ENCODE results near the gene KCNF1.

The KCNF1 gene

DNA sequence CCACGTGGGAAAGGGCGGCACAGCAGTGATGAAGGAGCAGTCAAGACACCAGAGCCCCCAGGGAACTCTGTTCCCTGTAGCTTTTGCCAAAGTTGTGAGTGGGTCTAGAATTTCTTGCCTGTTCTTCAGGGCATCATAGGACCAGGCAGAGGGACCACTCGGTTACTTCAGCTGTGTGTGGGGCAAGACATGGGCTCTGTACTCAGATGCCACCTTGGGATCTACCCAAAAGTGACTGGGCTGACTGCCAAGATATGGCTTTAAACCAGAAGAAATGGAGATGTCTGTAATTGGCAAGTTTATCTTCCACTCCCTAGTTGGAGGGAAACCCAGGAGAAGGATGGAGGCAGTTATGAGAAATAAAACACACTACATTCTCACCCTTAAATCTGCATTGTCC lies 29.6 kb downstream of the KCNF1 start:
- Histone ChIP-seq H3K36me3 (replicated peaks) (no peaks in the 10 kb centered on the region), H3K9me3 (no peaks in the 10 kb centered on the region), H3K4me1 (no peaks in the 10 kb centered on the region), H3K27me3 (ENCODE audit: low read depth) (no peaks in the 10 kb centered on the region), H3K4me3 (no peak overlapping the region)
- DNase-seq (ENCODE audit: low spot score in 2 of 2) = no peak
- in situ Hi-C loops (cut with MboI; ENCODE audit: low sequenced_read_pairs) = no loop called here

DNA sequence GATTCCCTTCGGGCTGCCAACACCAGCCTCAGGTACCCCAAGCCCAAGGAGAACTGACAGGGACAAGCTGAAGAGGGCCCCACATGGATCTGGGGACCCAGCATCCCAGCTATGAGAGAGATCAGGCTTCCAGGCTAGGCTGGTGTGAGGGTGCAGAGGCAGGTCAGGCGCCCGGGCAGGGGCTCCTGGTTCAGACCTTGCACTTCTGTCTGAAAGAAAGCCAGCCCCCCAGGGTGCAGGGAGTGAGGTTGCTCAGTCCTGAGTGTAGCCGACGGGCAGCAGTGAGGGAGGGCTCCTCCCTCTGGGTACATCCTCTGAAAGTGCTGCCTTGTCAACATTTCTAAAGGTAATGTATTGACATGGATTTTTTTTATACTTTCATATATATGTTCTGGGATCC lies 33.1 kb downstream of the KCNF1 start:
- H3K36me3 ChIP-seq (replicated peaks) = no peaks in the 10 kb centered on the region
- H3K4me1 ChIP-seq = no peaks in the 10 kb centered on the region
- no peaks in the 10 kb centered on the region for H3K27me3 ChIP-seq (ENCODE audit: low read depth)
- H3K4me3 ChIP-seq = no peak overlapping the region
- DNase-seq (ENCODE audit: low spot score in 2 of 2) = no peak
- in situ Hi-C loops (cut with MboI; ENCODE audit: low sequenced_read_pairs) = no loop called here
- H3K9me3 ChIP-seq = no peaks in the 10 kb centered on the region

DNA sequence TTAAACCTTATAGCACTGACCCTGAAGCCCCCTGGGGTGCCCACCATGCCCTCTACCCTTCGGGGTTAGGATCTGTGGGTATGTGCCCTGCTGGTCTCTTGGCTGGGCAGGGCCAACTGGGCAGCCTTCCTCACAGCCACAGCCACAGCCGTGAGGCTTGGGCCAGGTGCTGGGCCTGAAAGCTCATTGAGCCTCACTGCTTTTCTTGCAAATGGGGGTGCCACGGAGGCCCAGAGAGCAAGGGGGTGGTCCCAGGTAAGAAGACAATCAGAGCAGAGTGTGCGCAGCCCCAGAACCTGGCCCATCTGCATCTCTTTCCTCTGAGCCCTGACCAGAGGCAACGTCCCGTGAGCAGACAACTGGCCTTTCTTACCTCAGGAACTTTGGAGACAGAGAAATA lies 34.7 kb downstream of the KCNF1 start:
- no peaks in the 10 kb centered on the region for H3K36me3 ChIP-seq (replicated peaks)
- no peak overlapping the region for H3K4me3 ChIP-seq
- no peaks in the 10 kb centered on the region for H3K9me3 ChIP-seq
- H3K4me1 ChIP-seq = no peaks in the 10 kb centered on the region
- H3K27me3 ChIP-seq (ENCODE audit: low read depth) = no peaks in the 10 kb centered on the region
- DNase-seq (ENCODE audit: low spot score in 2 of 2) = no peak
- in situ Hi-C loops (cut with MboI; ENCODE audit: low sequenced_read_pairs) = no loop called here

DNA sequence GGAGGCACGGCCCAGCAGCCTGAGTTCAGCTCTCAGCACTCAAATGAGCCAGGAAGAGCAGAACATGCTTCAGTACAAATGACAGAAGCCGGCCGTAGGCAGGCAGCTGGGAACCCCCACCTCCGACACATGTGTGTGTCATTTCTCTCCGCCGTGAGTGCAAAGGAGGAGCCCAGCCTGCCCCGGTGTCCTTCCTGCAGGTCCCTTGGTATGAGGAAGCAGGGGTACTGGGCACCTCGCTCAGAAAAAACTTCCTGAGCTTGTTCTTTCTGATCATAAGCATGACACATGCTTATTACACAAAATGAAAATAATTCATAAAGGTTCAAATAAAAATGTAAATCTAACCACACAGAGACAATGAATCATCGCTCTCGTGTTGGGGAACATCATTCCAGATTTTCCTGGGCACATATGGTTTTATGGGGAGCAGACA lies 35.3 kb downstream of the KCNF1 start:
- in situ Hi-C loops (cut with MboI; ENCODE audit: low sequenced_read_pairs) = no loop called here
- DNase-seq (ENCODE audit: low spot score in 2 of 2) = no peak
- no peaks in the 10 kb centered on the region for H3K27me3 ChIP-seq (ENCODE audit: low read depth)
- no peaks in the 10 kb centered on the region for H3K36me3 ChIP-seq (replicated peaks)
- no peaks in the 10 kb centered on the region for H3K4me1 ChIP-seq
- H3K9me3 ChIP-seq = no peaks in the 10 kb centered on the region
- no peak overlapping the region for H3K4me3 ChIP-seq

DNA sequence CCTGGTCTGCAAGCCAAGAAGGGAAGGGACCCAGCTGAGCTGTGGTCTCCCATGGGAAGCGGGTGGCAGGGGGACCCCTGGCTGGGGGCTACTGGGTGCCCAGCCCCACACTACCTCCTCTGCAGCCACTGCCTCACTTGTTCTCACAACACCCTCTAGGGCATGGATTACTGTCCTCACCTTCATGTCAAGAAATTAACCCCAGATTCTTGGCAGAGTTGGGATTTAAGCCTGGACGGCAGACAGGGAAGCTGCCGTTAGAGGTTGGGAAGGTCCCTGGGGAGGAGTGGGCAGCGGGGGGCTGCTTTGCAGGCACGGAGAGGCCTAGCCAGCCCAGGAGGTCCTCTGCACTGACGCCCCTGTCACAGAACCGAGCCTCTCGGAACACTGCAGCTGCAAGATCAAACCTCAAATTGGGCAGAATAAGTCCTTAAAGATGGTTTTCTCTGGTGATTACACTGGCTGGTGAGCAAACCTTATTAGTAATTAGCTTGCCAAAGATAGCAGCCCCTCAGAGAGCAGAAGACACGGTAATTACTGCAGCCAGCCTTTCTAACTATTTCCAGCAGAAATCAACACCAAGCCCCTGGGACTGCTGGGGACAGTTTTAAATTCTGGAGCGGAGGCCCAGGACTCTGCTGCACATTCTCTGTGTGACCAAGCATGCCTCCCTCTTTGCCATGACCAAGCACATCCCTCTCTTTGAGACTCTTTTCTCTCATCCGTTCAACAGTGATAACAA lies 35.9 kb downstream of the KCNF1 start:
- Histone ChIP-seq H3K27me3 (ENCODE audit: low read depth) (no peaks in the 10 kb centered on the region), H3K4me1 (no peaks in the 10 kb centered on the region), H3K4me3 (no peak overlapping the region), H3K9me3 (no peaks in the 10 kb centered on the region), H3K36me3 (replicated peaks) (no peaks in the 10 kb centered on the region)
- in situ Hi-C loops (cut with MboI; ENCODE audit: low sequenced_read_pairs) = no loop called here
- DNase-seq (ENCODE audit: low spot score in 2 of 2) = no peak

DNA sequence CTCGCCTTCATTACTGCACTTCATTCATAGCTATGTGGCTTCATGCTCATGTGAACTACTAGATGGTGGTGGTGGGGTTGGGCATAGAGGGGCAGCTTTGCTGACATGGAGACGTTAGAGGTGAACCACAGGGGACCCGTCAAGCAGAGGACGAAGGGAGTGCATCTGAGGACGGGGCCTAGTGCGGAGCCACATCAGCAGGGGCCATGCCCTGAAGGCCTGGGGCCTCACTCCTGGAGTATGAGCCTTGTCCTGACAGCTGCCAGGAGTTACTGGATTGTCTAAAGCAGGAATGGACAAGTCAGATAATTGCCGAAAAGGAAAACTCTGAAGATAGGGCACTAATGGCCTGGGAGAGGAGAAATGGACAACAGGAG lies 36.4 kb downstream of the KCNF1 start:
- Histone ChIP-seq H3K4me3 (no peak overlapping the region), H3K4me1 (no peaks in the 10 kb centered on the region), H3K27me3 (ENCODE audit: low read depth) (no peaks in the 10 kb centered on the region), H3K9me3 (no peaks in the 10 kb centered on the region), H3K36me3 (replicated peaks) (no peaks in the 10 kb centered on the region)
- in situ Hi-C loops (cut with MboI; ENCODE audit: low sequenced_read_pairs) = no loop called here
- DNase-seq (ENCODE audit: low spot score in 2 of 2) = no peak

DNA sequence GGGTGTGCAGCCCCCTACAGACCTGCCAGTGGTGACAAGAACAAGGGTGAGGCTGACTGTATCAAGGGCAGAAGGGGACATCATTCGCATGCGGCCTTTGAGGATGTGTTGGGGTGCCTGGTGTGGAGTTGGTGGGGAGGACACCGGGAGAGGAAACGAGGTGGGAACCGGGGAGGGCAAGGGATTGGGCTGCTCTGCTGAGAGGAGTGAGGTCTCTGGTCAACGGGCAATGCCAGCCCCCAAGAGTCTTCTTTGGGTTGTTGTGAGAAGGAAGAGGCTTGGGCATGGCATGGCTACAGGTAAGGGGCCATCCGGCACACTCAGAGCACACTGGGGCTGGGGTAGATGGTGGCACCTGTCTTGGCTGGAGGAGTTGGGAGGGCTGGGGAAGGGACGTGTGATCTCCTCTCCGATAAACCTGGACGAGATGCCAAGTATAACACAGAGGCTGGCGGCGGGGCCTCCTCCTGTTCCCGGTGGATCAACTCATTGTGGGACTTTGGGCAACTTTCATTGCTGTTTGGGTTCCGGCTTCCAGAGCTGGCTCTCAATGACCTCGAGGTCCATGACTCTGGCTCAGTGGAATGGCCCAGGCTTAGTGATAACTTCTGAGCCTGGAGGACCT lies 37.0 kb downstream of the KCNF1 start:
- DNase-seq (ENCODE audit: low spot score in 2 of 2) = no peak
- Histone ChIP-seq H3K4me1 (no peaks in the 10 kb centered on the region), H3K9me3 (no peaks in the 10 kb centered on the region), H3K36me3 (replicated peaks) (no peaks in the 10 kb centered on the region), H3K27me3 (ENCODE audit: low read depth) (no peaks in the 10 kb centered on the region), H3K4me3 (no peak overlapping the region)
- in situ Hi-C loops (cut with MboI; ENCODE audit: low sequenced_read_pairs) = no loop called here

DNA sequence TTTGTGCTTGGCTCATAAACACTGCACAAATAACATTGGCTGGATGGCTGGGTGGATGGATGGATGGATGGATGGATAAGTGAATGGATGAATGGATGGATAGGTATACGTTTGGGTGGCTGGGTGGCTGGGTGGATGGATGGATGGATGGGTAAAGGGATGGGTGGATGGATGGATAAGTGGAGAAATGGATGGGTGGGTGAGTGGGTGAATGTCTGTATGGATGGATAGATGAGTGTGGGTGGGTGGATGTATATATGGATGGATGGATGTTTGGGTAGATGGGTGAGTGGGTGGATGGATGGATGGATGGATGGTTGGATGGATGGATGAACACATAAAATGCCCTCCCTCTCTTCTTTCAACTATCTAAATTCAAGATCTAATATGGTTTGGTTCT lies 38.1 kb downstream of the KCNF1 start:
- in situ Hi-C loops (cut with MboI; ENCODE audit: low sequenced_read_pairs) = no loop called here
- H3K4me1 ChIP-seq = no peaks in the 10 kb centered on the region
- no peaks in the 10 kb centered on the region for H3K36me3 ChIP-seq (replicated peaks)
- no peaks in the 10 kb centered on the region for H3K27me3 ChIP-seq (ENCODE audit: low read depth)
- H3K9me3 ChIP-seq = peaks cover 4% of the 10 kb centered on the region; the same call in 1 of the 2 replicates
- H3K4me3 ChIP-seq = no peak overlapping the region
- DNase-seq (ENCODE audit: low spot score in 2 of 2) = no peak

DNA sequence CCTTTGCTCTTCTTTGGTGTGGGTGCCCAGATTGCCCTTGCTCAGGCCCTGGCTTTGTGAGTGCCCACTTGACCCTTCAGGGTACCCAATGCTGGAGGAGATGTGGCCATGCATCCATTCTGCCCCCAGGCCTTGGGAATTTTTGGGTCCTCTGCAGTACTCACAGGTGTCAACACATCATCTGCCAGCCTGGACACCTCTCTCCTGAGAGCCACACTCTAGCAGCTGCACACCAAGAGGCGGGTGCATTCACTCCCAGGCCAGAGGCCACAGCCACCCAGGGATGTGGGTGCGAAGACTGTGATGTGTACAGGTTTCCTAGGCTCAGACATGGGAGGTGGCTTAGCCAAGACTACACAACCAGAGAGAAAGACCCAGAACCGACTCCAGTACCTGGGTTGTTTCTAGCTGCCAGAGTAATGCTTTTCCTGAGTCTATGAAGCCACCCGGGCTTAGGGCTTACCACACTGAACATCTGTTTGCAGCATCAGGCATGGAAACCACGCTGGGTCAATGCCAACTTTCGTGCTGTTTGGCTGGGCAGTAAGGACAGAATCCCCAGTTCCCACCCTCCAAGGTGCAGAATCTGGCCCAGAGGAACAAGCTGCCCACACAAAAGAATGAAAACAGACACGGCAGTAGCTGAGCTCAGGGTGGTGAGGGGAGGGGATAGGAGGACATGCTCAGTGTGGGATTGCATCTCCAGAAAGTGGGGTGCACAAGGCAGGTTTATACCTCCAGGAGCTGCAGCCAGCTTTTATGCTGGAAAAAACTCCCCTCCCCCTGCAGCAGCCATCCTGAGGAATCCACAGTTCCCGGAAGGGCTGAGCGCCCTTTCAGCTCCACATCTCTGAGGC lies 40.1 kb downstream of the KCNF1 start:
- H3K36me3 ChIP-seq (replicated peaks) = no peaks in the 10 kb centered on the region
- peaks cover 4% of the 10 kb centered on the region; the same call in 1 of the 2 replicates for H3K9me3 ChIP-seq
- H3K4me3 ChIP-seq = no peak overlapping the region
- DNase-seq (ENCODE audit: low spot score in 2 of 2) = no peak
- H3K4me1 ChIP-seq = no peaks in the 10 kb centered on the region
- in situ Hi-C loops (cut with MboI; ENCODE audit: low sequenced_read_pairs) = no loop called here
- H3K27me3 ChIP-seq (ENCODE audit: low read depth) = no peaks in the 10 kb centered on the region

DNA sequence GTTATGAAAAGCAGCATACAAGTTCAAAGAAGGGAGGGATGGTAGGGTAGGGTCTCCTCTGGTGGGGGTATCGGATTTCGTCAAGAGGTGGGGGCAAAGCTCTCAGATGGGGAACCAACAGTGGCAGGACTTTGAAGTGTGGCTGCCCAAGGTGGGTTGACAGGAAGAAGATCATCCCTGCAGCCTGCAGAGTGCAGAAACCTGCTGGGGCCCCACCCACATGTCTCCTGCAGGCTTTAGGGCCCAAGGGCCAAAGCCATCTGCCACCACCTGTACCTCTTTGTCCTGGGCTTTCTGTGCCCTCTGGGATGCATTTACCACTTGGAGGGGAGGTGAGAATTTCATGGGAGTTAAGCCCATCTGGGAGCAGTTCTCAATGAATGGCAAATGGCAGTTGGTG lies 42.7 kb downstream of the KCNF1 start:
- DNase-seq (ENCODE audit: low spot score in 2 of 2) = no peak
- H3K27me3 ChIP-seq (ENCODE audit: low read depth) = no peaks in the 10 kb centered on the region
- no peak overlapping the region for H3K4me3 ChIP-seq
- in situ Hi-C loops (cut with MboI; ENCODE audit: low sequenced_read_pairs) = no loop called here
- no peaks in the 10 kb centered on the region for H3K4me1 ChIP-seq
- H3K9me3 ChIP-seq = peaks cover 4% of the 10 kb centered on the region; the same call in 1 of the 2 replicates
- H3K36me3 ChIP-seq (replicated peaks) = no peaks in the 10 kb centered on the region

DNA sequence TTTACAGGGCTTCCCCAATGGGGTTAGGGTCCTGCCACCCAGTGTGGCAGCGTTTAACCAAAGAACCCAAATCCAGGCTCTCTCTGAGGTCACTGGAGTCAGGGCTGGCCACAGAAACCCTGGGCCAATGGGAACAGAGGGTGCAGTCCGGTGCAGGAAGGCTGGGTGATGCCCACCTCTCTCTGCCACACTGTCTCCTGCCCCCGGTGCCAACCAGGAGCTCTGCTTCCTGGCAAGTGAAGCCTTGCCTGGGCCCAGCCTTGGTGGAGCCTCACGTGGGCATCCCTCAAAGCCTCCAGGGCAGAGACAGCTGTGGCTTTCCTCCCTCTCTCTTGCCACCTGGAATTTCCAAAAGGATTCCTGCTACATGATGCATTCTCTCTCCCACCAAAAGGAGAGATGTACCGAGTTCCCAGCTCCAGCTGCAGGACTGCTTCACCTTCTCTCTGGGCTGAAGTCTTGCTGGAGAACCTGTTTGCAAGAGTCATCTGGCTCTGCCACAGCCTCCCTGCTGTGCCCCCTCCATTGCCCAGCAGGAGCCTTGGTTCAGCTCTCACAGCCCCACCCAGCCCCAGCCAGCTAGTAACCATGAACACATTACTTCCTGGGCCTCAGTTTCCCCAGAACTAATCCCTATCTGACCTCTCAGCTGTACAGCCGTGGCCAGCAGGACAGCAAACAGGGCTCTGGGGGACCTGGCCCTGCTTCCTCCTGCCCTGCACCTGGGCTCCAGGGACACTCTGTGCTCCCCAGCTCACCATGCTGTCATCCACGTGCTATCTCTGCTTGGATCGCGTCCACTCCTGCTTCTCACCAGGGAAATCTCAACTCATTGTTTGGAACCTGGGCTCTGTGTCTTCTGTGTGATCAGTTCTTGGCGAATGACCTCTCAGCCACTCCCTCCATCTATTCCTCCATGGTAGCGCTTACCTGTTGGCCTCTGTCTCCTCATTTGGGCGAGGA lies 43.4 kb downstream of the KCNF1 start:
- in situ Hi-C loops (cut with MboI; ENCODE audit: low sequenced_read_pairs) = no loop called here
- Histone ChIP-seq H3K9me3 (peaks cover 4% of the 10 kb centered on the region; the same call in 1 of the 2 replicates), H3K27me3 (ENCODE audit: low read depth) (no peaks in the 10 kb centered on the region), H3K4me1 (no peaks in the 10 kb centered on the region), H3K4me3 (no peak overlapping the region), H3K36me3 (replicated peaks) (no peaks in the 10 kb centered on the region)
- no peak for DNase-seq (ENCODE audit: low spot score in 2 of 2)

DNA sequence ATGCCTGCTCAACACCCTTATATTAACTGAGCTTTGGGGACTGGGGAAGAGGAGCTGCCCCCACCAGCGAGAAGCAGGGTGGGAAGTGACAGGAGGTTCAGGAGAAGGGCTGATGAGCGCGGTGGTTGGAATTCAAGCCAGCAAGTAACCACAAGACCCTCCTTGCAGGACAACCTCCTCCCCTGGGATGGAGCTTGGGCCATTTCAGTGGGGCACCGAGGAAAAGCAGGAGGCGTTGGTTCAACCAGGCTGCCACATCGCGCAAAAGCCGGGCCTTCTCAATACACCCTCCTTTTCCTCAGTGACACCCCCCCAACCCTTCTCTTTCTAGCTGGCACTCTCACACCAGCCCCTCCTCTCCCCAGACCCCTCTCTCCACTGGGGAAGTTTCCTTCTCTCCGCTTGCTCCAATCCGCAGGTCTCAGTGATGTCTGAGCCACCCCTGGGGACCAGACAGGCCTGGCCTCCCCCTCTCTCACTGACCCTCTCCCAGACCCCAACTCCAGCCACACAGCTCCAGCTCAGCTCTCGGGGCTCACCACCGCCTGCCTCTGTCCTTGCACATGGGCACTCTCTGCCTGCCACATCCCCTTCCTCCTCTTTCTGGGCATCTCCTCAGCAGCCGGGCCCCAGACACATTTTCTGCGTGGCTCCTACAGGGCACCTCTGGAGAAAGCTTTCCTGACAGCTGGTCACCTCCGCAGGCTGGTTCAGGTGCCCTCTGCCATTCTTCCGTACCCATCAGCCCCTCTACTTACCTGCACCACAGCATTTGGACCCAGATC lies 44.5 kb downstream of the KCNF1 start:
- peaks cover 4% of the 10 kb centered on the region; the same call in 1 of the 2 replicates for H3K9me3 ChIP-seq
- H3K36me3 ChIP-seq (replicated peaks) = no peaks in the 10 kb centered on the region
- in situ Hi-C loops (cut with MboI; ENCODE audit: low sequenced_read_pairs) = no loop called here
- H3K4me3 ChIP-seq = no peak overlapping the region
- DNase-seq (ENCODE audit: low spot score in 2 of 2) = no peak
- H3K4me1 ChIP-seq = no peaks in the 10 kb centered on the region
- no peaks in the 10 kb centered on the region for H3K27me3 ChIP-seq (ENCODE audit: low read depth)

All from HAP-1 (cell line).